Bone marrow (tissue), 2 donors: Measurements from ENCODE around the gene USP47.

Source experiments
- DNase-seq, 2 donors: peaks; one replicate each; lab custom pipeline; 2025; lab: John Stamatoyannopoulos, UW

The USP47 gene

DNA sequence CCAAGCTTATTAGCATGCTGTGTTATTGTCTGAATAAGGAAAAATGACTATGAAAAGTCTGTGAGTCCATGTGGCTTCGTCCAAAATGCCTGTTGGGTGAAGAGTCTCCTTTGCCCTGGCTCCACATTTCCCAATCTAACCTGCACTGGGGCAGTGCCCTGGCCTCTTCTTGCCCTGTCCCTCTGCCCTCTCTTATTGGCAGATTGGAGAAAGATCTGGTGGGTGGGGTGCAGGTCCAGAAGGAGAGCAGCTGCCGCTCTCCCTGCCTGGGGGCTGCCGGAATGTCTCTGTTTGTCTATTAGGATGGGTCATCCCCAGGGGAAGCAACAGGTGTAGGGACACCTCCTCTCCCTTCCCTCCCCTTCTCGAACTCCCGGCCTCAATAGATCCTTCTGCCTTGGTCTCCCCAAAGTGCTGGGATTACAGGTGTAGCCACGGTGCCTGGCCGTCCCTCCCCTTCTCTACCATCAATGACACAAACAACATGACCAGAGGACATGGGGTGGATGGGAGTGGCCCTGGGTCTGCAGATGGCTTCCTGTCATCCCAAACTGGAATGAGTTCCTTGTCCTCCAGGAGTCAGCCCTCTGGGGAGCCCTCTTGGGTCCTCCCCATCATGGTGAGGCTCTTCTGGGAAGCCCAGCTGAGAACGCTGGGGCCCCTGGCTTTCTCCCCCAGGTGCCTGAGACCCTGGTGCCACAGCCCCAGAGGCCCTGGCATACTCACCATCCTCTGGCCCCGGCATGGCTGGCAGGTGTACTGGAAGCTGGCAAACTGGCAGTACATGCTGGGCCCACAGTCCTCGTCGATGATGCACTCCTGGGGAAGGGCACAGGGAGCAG, 126.1 kb downstream of the USP47 start:
- DNase-seq: no peak

DNA sequence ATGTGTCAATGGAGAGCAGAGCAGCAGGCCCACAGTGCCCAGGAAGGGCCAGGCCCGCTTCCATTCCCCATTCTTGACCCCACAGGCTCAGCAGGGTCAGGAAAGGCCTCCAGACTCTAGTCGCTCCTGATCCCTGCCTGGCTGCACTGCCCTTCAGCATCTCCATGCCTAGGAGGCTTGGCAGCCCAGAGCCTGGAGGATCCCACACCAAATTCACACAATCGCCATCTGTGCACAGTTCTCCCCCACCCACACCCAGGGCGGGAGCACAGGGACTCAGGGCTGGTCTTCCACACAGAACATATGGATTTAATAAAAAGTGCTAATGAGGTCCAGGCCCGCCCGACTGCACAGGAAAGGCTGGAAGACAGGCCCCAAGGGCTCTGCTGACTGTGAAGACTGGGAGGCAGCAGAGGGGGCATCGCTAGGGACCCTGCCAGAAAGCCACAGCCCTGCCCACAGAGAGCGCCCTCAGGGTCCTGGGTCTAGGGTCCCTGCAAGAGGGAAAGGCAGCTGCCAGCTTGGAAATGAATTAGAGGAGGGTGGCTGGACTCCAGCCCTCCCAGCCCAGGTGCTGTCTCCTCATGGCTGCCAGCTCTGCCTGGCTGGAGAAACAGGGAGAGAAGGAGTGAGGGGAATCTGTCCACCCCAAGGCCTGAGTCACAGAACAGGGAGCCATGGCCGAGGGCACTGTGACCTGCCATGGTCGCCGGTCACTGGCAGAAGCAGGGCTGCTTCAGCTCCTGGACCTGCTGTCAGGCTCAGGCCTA, 126.9 kb downstream of the USP47 start:
- no peak for DNase-seq

DNA sequence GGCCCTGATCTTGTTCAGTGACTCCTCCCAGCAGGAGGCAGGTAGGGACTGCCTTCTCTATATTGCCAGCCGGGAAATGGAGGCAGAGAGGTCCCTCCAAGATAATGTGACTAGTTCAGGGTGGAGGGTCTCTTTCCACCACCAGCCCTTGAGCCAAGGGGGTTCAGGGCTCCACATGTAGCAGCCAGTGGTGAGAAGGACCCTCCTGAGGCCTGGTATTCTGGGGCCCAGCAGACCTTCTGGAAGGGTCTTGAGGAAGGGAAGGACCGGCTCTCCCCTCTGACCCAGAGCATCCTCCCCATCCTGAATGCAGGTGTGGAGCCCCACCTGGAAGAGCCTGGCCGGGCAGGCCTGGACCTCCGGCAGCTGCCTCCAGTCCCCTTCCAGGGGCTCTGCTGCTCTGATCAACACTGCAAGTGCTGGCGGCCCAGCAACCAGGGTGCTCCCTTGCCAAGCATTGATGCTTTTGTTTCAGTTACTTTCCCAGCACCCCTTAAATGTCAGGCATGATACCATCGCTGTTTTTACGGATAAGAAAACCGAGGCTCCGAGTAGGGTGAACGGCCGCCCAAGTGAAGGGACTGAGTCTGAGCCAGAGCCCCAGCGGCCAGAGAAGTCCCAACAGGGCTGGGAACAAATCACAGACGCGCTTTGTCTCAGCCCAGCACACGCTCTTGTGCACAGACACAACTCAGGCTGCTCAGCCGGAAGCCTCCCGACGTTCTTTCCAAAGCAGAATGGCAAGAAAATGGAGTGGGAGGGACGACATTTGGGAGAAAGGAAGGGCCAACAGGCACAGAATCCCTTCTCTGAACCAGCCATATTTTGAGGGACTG, 127.8 kb downstream of the USP47 start:
- DNase-seq: no peak

DNA sequence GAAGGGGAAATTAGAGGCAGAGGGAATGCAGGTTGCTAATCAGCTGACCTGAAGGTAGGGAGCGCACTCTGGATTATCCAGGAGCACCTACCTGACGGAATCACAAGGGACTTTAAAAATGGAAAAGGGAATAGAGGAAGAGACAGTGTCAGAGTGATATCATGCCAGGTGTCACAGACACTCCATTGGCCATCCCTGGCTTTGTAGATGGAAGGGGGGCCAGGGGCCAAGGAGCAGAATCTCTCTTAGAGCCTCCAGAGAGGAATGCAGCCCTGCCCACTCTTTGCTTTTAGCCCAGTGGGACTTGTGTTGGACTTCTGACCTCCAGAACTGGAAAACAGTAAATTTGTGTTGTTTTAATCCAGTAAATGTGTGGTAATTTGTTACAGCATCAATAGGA, 128.8 kb downstream of the USP47 start:
- DNase-seq: no peak

DNA sequence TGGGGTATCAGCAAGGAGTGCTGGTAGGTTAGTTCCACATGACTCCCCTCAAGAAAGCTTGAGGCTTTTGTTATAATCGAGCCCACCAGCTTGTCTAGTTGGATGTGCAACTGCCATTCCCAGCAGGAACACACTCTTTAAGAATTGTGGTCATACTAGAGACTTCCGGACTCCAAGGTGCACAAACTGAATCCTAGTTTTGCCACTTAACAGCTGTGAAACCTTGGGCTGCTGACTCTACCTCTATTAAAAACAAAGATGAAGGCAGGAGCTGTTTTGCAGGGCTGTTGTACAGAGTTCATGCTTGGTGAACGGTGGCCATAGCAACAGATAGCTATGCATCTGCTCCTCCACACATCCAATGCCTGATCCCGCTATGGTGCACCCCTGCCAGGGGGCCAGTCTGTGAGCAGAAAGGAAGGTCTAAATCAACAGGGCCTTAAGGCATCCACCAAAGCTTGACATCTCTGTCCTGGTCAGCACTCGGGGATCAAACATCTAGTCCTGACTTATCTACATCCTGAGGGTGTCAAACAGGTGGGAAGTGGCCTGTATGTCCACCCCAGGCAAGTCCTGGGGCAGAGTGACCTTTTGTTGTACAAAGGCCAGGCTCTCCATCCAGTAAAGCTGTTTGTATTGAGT, 130.3 kb downstream of the USP47 start:
- DNase-seq: no peak

DNA sequence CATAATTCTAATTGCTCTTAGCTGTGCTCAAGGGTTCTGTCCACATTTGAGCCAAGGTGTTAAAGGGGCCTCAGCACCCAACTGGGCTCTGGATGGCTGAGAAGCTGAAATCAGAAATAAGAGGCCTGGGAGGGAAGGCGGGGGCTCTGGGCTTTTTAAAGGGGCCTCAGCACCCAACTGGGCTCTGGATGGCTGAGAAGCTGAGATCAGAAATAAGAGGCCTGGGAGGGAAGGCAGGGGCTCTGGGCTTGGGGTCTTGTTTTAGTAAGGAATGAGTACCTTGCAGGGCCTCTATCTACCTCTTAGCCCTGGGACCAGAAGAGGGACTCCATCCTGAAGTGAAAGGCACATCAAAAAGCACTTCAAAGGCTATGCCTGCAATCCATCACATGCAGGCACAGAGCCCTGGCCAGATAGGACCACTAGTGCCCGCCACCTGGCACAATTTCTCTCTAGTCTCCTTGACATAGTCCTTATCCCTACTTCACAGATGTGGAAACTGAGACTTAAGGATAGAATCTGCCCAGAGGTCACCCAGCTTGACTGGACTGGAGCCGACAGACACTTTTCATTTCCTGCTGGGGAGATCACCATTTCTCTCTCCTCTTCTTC, 131.1 kb downstream of the USP47 start:
- no peak for DNase-seq

DNA sequence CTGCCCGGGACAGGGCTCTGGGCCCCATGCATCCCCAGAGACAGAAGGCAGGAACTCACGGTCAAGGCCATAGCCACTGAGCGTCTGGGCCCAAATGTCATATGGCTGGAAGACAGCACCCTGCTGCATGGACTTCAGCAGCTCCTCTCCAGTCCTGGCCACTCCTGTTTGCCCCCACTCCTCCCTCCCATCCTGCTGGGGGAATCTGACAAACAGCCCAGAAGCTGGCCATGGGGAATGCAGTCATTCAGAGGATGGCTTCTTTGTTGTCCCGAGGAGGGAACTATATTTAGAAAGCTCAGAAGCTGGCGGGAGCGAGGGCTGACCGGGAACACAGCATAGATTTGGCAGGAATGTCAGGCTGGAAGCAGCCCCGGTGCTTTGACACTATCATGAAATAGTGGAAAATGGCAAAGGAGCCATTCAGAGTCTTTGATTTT, 131.6 kb downstream of the USP47 start:
- no peak for DNase-seq

DNA sequence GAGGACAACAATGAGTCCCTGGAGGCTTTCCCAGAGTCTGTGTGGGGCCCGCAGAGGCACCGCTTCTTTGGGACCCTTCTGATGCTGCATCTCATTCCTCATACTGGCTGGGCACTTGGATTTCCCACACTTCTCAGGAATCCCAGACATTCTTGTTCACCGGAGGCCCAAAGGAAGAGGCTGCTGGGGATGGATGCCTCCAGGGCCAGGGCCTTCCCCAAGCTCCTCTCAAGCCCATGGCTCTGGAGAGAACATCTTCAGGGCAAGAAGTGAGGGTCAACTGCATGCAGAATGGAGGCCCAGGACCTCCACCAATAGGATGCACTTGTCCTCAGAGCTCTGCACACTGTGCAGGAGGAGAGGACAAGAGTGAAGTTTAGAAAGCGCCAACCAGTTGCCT, 132.1 kb downstream of the USP47 start:
- no peak for DNase-seq

DNA sequence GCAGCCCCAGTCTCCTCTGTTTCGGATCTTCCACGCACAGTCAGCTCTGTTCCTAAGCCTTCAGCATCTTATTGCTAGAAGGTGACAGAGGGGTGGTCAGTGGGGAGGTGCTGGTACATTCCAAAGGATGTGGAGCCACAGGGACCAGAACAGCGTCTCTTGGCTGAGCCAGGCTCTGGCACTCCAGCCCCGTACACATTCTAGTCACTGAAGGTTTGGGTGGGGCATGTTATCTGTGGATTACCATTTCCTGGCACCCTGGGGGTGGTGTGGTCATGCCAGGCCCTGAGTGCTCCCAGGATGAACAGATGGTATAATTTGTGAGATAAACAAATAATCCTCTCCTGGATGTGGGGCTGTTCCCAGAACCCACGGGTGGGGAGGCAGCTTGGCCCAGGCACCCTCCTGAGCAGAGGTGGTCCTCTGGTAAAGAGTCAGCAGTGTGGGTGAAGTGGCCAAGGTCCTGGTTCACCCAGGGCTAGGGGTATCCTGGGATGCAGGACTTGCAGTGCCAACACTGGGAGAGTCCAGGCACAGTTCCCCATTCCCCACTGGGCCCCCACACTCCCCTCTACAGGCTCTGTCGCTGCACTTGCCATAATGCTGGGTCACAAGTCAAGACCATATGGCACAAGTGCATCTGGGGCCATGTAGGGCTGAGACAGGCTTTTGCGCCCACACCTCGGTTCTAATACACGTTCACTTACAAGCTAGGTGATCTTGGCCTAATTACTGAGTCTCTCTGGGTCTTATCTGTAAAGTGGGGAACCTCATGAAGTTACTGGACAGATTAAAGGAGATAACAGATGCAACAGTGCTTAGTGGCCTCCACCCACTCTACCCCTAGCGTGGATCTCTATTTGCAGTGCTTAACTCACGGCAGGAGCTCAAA, 133.7 kb downstream of the USP47 start:
- no peak for DNase-seq

DNA sequence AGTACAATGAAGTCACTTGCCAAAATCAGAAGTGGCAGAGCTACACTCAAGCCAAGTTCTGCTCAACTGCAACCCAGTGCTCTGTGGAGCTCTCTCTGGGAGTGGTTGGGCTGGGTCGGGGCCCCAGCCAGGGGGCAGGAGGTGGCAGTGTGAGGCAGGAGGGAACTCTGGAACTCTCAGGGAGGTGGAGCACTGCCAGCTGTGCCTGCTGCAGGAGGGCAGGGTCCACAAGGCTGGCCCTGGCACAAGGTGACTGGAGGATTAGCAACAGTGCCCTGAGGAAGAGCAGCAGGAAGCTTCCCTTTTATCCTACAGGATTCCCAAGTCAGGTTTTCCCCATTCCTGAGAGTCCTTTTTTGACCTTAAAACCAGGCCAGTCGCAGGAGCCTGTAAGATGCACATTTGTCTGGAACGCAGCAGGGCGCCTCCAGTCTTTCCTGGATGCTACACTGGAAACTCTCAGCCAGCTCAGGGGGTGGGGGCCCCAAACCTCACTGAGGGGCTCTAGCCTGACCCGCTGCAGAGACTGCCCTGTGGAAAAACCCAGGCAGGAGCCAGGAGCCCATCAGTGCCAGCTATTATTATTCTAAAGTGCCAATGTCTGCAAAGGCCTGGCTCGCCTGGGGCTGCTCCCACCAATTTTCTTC, 134.8 kb downstream of the USP47 start:
- DNase-seq: no peak

DNA sequence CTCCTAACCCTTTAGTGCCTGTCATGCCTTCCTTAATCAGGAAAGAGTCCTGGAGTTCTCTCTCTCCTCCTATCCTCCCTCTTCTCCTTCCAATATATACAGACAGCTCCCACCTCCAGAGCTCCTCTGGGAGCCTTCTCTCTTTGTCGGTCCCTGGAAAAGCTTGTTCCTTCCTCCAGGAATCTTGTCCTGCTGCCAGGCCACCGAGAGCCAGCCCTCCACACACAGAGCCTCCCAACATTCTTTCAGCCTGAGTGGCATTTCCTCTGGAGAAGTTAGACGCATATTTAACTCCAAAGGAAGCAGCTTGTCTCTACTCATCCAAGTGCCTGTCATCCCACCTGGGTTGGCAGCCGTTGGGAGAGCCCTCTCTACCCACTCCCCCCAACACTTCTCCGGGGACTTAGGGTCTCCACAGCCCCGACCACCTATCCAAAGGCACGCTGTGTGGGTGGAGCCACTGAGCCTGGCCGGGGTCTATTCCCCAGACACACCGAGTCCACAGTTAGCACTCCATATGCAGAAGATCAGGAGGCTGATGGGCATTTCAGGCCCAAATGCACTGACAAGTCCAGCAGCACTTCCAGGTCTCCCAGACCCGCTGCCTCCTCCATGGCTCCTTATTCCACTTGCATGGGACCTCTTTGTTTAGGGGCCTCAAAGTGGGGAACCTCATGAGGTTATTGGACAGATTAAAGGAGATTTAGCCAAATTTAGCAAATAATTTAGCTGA, 135.6 kb downstream of the USP47 start:
- no peak for DNase-seq

DNA sequence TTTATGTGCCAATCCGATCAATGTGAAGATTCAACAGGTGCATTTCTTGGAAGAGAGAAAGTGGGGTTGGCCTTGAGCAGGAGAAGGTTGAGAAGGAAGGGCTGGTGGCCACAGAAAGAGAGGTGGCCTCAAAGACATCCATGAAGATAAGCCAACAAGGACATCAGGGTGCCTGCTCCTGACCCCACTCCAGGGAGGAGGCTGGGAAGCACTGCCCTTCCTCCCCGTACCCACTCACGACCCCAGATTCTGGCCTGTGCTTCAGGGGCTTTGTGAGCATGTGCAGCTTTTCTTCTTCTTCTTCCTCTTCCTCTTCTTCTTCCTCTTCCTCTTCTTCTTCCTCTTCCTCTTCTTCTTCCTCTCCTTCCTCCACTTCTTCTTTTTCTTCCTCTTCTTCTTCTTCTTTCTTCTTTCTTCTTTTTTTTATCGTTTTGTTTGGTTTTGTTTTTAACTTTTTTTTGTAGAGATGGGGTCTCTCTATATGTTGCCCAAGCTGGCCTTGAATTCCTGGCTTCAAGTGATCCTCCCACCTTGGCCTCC, 136.4 kb downstream of the USP47 start:
- DNase-seq: no peak

DNA sequence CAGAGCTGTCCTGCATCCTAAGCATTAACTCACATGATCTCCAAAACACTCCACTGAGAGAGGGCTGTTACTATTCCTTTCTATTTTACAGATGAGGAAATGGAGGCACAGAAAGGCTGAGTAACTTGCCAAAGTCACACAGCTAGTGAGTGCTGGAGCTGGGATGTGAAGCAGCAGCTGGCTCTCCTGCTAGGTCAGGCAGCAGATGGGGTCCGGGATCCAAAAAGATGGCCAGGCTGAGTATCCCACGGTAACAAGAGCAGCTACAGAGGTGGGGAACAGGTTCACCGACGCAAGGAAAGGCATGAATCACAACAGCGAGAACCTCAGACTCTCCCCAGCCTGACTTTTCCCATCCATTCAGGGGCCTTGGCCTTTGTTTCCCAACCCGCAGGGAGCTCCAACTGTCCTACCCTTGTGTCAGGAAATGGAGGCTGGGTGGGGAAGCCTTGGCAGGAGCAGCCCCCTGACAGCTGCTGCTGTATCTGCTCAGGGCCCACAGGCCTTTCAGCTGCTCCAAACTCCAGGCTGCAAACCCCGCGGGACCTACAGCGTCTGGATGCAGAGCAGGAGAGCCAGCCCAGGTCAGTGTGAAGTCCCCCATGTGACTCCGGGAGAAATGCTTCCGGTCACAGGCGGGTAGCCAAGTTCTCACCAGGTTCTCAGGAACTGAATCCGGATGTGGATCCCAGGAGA, 137.2 kb downstream of the USP47 start:
- DNase-seq: no peak

DNA sequence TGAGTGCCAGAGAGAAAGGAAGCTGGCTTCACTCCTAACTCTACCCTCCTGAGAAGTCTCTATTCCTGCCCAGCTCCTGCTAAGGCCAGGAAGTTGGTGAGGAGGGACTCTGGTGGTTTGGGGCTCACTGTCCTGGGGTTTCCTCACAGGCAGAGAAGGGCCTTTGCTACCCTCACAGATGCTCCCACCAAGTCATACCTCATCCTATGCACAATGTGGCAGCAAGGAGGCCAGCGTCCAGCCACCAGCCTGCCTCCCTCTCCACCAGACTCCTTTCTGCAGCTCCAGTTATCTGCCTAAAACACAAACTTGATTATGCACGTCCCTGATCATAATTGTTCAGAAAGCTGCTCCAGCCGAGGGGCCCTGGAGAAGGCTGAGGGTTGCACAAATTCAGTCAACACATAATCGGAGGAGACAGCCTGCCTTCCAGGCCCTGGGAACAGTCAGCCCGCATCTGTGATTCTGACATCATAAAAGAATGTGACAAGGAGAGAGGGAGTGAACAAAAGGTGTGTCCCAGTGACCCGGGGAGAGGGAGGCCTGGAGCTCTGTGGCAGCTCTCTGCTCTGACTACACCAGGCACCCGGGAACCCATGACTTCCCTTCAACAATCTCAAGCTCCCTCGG, 137.8 kb downstream of the USP47 start:
- no peak for DNase-seq

DNA sequence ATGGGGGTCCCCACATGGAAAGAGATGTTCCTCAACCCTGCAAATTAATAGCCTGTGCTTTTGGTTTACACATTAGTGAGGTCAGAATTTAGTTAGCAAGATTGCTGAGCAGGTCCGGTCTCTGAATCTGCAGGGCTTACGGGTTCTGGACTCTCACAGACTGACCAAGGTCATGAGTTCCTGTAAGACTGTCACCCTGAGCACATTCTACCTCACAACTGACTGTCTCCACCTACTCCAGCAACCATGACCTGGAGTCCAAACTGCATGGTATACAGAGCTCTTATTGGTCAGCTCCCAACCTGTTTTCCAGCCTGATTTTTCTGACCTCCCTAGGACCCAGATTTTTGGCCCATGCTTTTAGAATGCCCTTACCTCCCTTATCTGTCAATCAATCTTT, 138.4 kb downstream of the USP47 start:
- DNase-seq: no peak

DNA sequence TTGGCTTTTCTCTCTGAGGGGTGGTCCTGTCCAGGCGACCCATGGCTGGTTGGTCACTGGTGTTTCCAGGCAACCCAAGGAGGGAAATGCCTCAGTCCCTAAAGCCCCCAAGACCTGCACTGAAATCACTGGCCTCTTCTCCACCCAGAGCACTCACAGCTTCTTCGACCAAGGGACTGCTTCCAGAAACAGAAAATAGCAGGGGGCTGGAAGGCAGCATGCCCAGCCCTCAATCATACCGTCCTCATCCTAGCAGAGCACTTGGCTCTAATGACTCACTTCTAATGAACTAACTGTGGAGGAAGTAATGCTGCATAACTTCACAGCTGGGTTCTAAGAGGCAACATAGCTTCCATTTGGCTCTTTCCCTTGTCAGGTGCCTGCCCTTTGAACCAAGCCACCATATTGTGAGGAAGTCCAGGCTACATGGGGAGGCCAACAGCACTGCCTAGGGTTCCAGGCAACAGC, 139.1 kb downstream of the USP47 start:
- DNase-seq: no peak

DNA sequence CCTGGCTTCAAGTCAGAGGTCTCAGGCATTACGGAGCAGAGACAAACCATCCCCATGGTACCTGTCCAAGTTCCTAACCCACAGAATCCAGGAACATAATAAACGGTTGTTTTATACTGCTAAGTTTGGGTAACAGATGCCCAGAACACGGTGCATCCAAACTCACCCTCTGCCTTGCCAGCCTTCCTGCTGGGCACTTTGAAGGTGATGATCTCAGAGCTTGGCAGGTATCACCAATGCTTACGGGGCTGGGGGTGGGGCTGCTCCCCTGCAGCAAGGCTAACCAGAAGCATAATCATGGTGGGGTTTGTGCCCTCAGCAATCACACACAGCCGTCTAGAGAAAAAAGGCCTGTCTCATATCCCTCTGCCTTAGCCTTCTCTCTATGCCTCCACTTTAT, 139.6 kb downstream of the USP47 start:
- DNase-seq: no peak

DNA sequence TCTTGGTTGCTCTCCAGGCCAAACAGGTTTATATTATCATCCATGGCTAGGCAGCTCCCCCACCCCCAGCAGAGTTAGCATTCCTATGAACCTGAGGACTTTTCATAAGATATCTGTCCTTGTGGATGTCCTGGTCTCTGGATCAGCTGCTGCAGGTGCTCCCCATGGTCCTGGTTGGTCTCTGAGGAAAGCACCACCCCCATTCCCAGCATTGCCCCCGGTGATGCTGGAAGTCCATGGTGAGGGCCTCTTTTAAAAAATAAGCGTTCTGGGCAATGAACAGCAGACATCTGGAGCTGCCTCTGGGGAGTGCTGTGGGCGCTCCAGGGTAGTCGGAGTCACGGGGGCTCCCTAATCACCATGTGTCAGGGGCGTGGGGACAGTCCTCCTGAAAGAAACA, 140.1 kb downstream of the USP47 start:
- DNase-seq: no peak
